Body of pancreas (tissue), 4 donors: ENCODE data around the gene YEATS2. TPM values are rescaled to one million over a fixed set of nuclear protein-coding genes. Genes with fewer than 3 reads are reported as not detected.

Experiments used
- ATAC-seq: fragments of 150-250 bp; one replicate; pipeline ENCODE4 v1.9.1; 2016
- DNase-seq, 4 donors: peaks; one replicate each; pipeline ENCODE4 v3.0.0-alpha.2; 2019
- H3K27ac ChIP-seq, 4 donors: fragments of 200-600 bp; sonication (generic); 1 replicate in 3 of 4; 2 replicates in 1 of 4; pipeline versions ENCODE4 v1.5.1 to v1.6.1; 2016 to 2019; ENCODE audit warnings: mild to moderate bottlenecking in 1 of 4, mixed read lengths in 1 of 4, moderate library complexity in 1 of 4
- H3K27me3 ChIP-seq, 2 donors: fragments of 200-600 bp; sonication (generic); one replicate each; pipeline ENCODE4 v1.6.0; 2016; ENCODE audit warnings: mild to moderate bottlenecking in 1 of 2
- H3K36me3 ChIP-seq, 2 donors: fragments of 200-600 bp; sonication (generic); replicated peaks in 1 of 2; 2 replicates each; pipeline ENCODE4 v1.5.1; 2016; ENCODE audit warnings: low read depth in 2 of 2; ENCODE audit not compliant: insufficient read depth in 1 of 2
- H3K4me1 ChIP-seq: fragments of 200-600 bp; sonication (generic); one replicate; pipeline ENCODE4 v1.6.0; 2016
- H3K4me3 ChIP-seq, 2 donors: fragments of 200-600 bp; sonication (generic); 1 replicate in 1 of 2; 2 replicates in 1 of 2; pipeline ENCODE4 v1.5.1; 2016 to 2019
- H3K9me3 ChIP-seq, 3 donors: fragments of 200-600 bp; sonication (generic); 1 replicate in 2 of 3; 2 replicates in 1 of 3; pipeline ENCODE4 v1.5.1; 2016
- CTCF ChIP-seq, 7 experiments: fragments of 450-650 bp in 4 of 7; fragments of 200-600 bp in 3 of 7; sonication (generic) in 3 of 7; IDR thresholded peaks; one replicate each; pipeline ENCODE4 v1.5.1; 2016 to 2019; ENCODE audit warnings: antibody characterized with exemption in 7 of 7
- POLR2A ChIP-seq, 3 donors: fragments of 450-650 bp; IDR thresholded peaks; one replicate each; pipeline ENCODE4 v1.6.1; 2016; ENCODE audit warnings: antibody characterized with exemption in 3 of 3, mild to moderate bottlenecking in 2 of 3
- WGBS, 2 donors: methylation state at CpG; one replicate each; pipeline ENCODE4 v1.1.5; 2017; 5-methylcytosine and 5-hydroxymethylcytosine counted together
- intact Hi-C: fragments of 100-400 bp; cut with DNase I; formaldehyde crosslinking; loops from one replicate; pipeline ENCODE4 v1.15.1; 2023
- total RNA-seq, 2 donors: library from RNA; depleted of rRNA; stranded (reverse); fragments of >200 nt; gene quantifications; one replicate each; pipeline ENCODE4 v1.1.0, GENCODE V29; 2016

The YEATS2 gene
- total RNA-seq, 2 donors from 2014 or later, result 12.5 to 13.8 TPM

GRCh38 chr3:183762304-183762703 lies 64.7 kb downstream of the YEATS2 start:
- intact Hi-C loops, result no loop called here
- Histone ChIP-seq H3K36me3 (peaks cover 0 to 6% of the 10 kb centered on the region in 2 donors), H3K4me1 (peaks cover 10% of the 10 kb centered on the region), H3K9me3 (no peaks in the 10 kb centered on the region), H3K27ac (no peak overlapping the region), H3K4me3 (no peak overlapping the region), H3K27me3 (no peaks in the 10 kb centered on the region)
- DNase-seq, result no peak
- TF ChIP-seq POLR2A (IDR thresholded peaks at IDR 0.05), result no peak
- TF ChIP-seq CTCF (IDR thresholded peaks at IDR 0.05), result no peak
- WGBS, 2 donors, result 95% methylated on average over 6 of the region's 6 CpGs
- ATAC-seq, result no peak

DNA sequence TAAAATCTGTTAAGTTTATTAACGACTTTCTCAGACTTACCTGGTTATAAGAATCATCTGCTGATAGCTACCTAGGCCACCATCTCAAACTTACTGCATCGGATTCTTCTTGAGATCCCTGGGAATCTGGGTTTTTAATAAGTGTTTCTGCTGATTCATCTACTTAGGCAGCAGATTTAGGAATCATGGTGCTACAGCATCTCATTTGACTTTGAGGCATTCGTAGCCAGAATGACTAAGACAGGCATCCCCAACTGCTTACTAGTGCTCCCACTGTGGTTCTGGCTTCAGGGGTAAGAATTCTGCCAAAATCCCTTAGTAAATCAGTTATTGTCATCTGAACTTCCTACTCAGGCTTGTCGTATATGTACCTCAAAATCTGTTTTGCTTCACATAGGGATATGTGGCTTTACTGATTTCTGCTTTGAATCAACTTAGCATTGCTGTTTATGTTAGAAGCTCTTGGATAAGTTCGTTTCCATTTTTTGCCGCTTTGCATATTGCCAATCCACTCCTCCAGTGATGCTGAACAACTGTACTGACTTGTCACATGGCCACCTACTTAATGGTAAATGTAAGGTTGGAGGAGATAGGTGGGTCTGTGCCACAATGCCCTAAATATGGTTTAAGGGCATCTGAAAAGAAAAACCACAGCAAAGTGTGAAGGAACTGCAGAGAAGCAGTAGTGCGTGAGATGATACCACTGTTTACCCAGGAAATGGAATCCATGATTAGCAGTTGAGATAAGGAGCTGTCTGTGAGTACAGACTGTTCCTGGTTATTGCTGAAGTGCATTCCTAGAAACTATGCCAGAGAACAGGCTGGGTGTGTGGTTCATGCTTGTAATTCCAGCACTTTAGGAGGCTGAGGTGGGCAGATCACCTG lies 67.5 kb downstream of the YEATS2 start:
- Histone ChIP-seq H3K27ac (no peak overlapping the region), H3K36me3 (peaks cover 0 to 2% of the 10 kb centered on the region in 2 donors), H3K4me3 (no peak overlapping the region), H3K9me3 (no peaks in the 10 kb centered on the region), H3K27me3 (no peaks in the 10 kb centered on the region), H3K4me1 (peaks cover 10% of the 10 kb centered on the region)
- TF ChIP-seq POLR2A (IDR thresholded peaks at IDR 0.05), result no peak
- no peak for TF ChIP-seq CTCF (IDR thresholded peaks at IDR 0.05)
- 76 to 82% methylated on average over 7 of the region's 7 CpGs for WGBS, 2 donors
- intact Hi-C loops, result loop anchor here (5.0 kb wide), 1 partner anchor 298 kb away; no protein-coding TSS in a partner anchor
- DNase-seq (no peak), ATAC-seq (peak; percentile 35)

DNA sequence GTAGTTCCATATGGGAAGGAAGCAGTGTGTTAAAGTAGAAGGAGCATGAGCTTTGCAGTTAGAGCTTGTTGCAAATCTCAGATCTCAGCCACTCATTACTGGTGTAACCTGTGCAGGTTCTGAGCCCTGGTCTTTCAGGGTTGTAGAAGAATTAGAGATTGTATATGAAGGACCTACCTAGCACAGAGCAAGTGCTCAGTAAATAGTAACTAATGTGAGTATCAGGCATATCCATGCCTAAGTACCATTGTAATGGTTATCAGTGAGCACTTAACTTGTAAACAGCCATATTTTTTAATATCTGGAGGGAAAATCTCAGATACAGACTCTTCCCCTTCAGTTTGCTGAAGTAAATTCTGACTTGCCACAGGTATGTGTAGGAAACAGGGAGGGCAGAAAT lies 68.5 kb downstream of the YEATS2 start:
- no peak overlapping the region for H3K4me3 ChIP-seq
- peaks cover 0 to 2% of the 10 kb centered on the region in 2 donors for H3K36me3 ChIP-seq
- peaks cover 10% of the 10 kb centered on the region for H3K4me1 ChIP-seq
- H3K27ac ChIP-seq, result no peak overlapping the region
- no peak for DNase-seq
- intact Hi-C loops, result loop anchor here (5.0 kb wide), 1 partner anchor 299 kb away; no protein-coding TSS in a partner anchor
- no peak for ATAC-seq
- no peak for TF ChIP-seq CTCF (IDR thresholded peaks at IDR 0.05)
- no peak for TF ChIP-seq POLR2A (IDR thresholded peaks at IDR 0.05)
- H3K9me3 ChIP-seq, result no peaks in the 10 kb centered on the region
- no peaks in the 10 kb centered on the region for H3K27me3 ChIP-seq

DNA sequence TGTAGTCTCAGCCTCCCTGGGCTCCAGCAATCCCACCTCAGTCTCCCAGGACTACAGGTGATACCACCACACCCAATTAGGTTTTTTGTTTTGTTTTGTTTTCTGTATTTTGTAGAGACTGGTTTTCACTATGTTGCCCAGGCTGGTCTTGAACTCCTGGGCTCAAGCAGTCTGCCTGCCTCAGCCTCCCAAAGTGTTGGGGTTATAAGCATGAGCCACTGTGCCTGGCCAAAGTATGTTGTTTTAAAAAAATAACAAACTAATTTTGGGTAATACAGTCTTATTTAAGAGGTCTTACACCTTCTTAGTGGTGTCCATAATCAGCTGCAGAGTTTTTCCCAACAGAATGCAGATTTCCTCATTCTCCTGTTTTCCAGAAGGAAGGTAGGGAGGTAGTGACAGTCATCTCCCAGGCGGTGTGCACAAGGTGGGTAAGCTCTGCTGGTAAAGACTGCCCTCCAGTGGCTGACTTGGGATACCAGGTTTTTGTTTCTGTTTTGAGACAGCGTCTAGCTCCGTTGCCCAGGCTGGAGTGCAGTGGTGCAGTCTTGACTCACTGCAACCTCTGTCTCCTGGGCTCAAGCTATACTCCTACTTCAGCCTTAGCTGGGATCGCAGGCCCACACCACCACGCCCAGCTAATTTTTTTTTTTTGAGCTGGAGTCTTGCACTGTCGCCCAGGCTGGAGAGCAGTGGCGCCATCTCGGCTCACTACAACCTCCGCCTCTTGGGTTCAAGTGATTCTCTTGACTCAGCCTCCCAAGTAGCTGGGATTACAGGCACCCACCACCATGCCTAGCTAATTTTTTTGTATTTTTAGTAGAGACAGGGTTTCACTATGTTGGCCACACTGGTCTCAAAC lies 69.4 kb downstream of the YEATS2 start:
- H3K4me3 ChIP-seq, result no peak overlapping the region
- no peak for TF ChIP-seq POLR2A (IDR thresholded peaks at IDR 0.05)
- peak; percentile 47 to 90 (median 83) for TF ChIP-seq CTCF (IDR thresholded peaks at IDR 0.05)
- no peak overlapping the region for H3K27ac ChIP-seq
- ATAC-seq, result peak; percentile 85
- peak; percentile 82 to 88 (median 84) for DNase-seq
- peaks cover 10% of the 10 kb centered on the region for H3K4me1 ChIP-seq
- 55 to 60% methylated on average over 9 of the region's 9 CpGs for WGBS, 2 donors
- intact Hi-C loops, result loop anchor here (5.0 kb wide), 1 partner anchor 300 kb away; no protein-coding TSS in a partner anchor
- H3K36me3 ChIP-seq, result peaks cover 0 to 2% of the 10 kb centered on the region in 2 donors
- no peaks in the 10 kb centered on the region for H3K9me3 ChIP-seq
- no peaks in the 10 kb centered on the region for H3K27me3 ChIP-seq
